ENCODE results near the gene PDE4A.

DNA sequence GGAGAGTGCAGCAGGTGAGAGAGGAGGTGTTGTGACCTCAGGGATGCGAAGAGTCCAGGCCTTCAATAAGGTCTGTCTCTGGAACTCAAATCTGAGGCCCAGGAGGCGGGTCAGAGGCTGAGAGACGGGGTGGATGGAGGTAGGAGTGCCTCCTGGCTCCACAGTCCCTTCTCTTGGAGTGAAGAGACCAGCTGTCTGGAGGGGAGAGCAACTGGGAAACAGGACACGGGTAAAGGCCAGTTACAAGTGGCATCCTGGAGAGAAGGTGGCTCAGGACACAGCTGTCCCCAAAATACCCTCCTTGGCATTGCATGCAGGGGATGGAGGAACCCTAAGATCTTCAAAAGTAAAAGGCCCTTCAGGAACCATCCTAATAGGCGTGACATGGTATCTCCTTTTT, 19.2 kb downstream of the PDE4A start:
- TF ChIP-seq, protein P1, sequence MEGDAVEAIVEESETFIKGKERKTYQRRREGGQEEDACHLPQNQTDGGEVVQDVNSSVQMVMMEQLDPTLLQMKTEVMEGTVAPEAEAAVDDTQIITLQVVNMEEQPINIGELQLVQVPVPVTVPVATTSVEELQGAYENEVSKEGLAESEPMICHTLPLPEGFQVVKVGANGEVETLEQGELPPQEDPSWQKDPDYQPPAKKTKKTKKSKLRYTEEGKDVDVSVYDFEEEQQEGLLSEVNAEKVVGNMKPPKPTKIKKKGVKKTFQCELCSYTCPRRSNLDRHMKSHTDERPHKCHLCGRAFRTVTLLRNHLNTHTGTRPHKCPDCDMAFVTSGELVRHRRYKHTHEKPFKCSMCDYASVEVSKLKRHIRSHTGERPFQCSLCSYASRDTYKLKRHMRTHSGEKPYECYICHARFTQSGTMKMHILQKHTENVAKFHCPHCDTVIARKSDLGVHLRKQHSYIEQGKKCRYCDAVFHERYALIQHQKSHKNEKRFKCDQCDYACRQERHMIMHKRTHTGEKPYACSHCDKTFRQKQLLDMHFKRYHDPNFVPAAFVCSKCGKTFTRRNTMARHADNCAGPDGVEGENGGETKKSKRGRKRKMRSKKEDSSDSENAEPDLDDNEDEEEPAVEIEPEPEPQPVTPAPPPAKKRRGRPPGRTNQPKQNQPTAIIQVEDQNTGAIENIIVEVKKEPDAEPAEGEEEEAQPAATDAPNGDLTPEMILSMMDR (conservative IDR thresholded peaks at IDR 0.05): no peak
- no peak for TF ChIP-seq EZH2 (IDR thresholded peaks at IDR 0.05; ENCODE audit: low read depth)

All from PC-9 (cell line).